NCI-H1930 (cell line): ENCODE measurements around the gene TTC19.
"Not testable (repeated sequence)": the region's sequence is repeated elsewhere in the genome, so short reads cannot be mapped to it uniquely, and the experiment has no call there.

Source experiments
- DNase-seq, 2 experiments: peaks; one replicate each; lab custom pipeline; 2025; lab: John Stamatoyannopoulos, UW

TTC19 gene

GRCh38 chr17:16033729-16034349, 34.2 kb downstream of the TTC19 start:
- DNase-seq = no peak

- DNase-seq = no peak
Observed at GRCh38 chr17:16036261-16036660, 36.6 kb downstream of the TTC19 start.

- DNase-seq = no peak
Observed at GRCh38 chr17:16037636-16038035, 38.0 kb downstream of the TTC19 start.

GRCh38 chr17:16040710-16041251, 41.2 kb downstream of the TTC19 start:
- no peak for DNase-seq

- DNase-seq = no peak
Observed at GRCh38 chr17:16044487-16044886, 44.9 kb downstream of the TTC19 start.

- no peak for DNase-seq
Observed at GRCh38 chr17:16046966-16047365, 47.3 kb downstream of the TTC19 start.

- DNase-seq = no peak
Observed at GRCh38 chr17:16048811-16049449, 49.3 kb downstream of the TTC19 start.

- no peak for DNase-seq
Observed at GRCh38 chr17:16050844-16051243, 51.2 kb downstream of the TTC19 start.

- no peak for DNase-seq
Observed at GRCh38 chr17:16052486-16052885, 52.9 kb downstream of the TTC19 start.

- DNase-seq = not testable (repeated sequence)
Observed at GRCh38 chr17:16055139-16055538, 55.5 kb downstream of the TTC19 start.

GRCh38 chr17:16061631-16062030, 62.0 kb downstream of the TTC19 start:
- no peak for DNase-seq

- DNase-seq = no peak
Observed at GRCh38 chr17:16066125-16066524, 66.5 kb downstream of the TTC19 start.

- no peak for DNase-seq
Observed at GRCh38 chr17:16068323-16068722, 68.7 kb downstream of the TTC19 start.

GRCh38 chr17:16072031-16072430, 72.4 kb downstream of the TTC19 start:
- DNase-seq = no peak

GRCh38 chr17:16073845-16074244, 74.2 kb downstream of the TTC19 start:
- no peak for DNase-seq

- DNase-seq = no peak
Observed at GRCh38 chr17:16074423-16074822, 74.8 kb downstream of the TTC19 start.

- no peak for DNase-seq
Observed at GRCh38 chr17:16075949-16076348, 76.3 kb downstream of the TTC19 start.
